GM18951 (cell line): ENCODE measurements around the gene RGMA.

ENCODE experiments used
- POLR2A ChIP-seq: IDR thresholded peaks from 4 replicates; pipeline ENCODE4 v1.6.1; 2011; ENCODE audit warnings: mild to moderate bottlenecking; ENCODE audit not compliant: insufficient read length, insufficient read depth; ENCODE audit errors: extremely low read depth
- in situ Hi-C: fragments of 300-500 bp; cut with MboI; formaldehyde crosslinking; loops from one replicate; pipeline ENCODE4 v1.12.0; 2022; ENCODE audit warnings: low sequenced_read_pairs, mixed read lengths, inconsistent platforms; ENCODE audit not compliant: unreplicated experiment

Gene RGMA

DNA sequence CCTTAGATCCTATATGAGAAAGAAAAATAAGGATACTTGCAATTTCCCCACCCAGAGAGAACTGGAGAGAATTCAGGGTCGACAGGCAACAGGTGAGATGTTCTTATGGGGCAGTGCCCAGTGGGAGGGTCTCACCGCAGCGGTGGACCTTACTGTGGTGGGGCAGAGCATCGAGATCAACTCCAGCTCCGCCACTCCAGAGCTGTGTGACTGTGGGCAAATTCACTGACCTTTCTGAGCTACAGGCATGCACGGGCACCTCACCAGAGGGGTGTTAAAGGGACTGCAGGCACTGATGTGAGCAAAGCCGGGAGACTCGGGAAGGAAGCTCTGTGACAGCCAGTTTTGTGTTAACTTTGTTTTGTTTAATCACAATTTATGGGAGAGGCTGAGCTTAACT, 30.9 kb downstream of the RGMA start:
- TF ChIP-seq POLR2A = no peak
- in situ Hi-C loops = no loop called here

DNA sequence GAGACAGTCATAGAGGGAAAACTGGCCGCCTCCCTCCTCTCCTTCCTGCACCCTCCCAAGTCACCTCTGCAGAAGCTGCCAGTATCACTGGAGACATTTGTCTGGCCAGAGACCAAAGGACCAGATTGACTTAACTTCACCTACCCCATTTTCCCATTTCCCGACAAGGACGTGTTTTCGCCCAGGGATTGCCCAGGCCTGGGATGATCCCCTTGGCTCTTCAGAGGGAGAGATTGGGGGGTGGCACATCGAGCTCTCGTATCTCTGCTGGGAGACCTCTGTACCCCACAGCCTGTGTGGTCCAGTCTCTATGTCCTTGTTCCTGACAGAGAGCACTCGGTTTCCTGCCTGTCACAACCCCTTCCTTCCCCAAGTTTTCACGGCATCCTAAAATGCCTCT, 31.4 kb downstream of the RGMA start:
- TF ChIP-seq POLR2A = no peak
- in situ Hi-C loops = no loop called here

DNA sequence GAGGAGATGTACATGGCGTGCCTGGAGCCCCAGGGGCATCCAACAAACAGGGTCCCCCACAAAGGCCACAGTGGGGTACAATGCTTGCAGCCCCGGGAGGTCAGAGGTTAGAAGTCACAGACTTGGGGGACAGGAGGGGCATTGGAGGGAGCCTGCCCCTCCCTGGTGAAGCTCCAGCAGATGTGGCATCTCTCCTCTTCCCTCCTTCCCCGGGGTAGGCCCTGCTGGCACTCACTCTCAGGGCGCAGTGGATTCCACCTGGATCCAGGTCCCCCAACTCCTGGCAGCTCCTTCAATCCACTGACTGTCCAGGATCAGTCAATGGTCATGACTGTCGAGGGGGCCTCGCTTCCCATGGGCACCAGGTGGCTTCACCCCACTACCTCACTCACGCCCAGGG, 32.2 kb downstream of the RGMA start:
- no peak for TF ChIP-seq POLR2A

DNA sequence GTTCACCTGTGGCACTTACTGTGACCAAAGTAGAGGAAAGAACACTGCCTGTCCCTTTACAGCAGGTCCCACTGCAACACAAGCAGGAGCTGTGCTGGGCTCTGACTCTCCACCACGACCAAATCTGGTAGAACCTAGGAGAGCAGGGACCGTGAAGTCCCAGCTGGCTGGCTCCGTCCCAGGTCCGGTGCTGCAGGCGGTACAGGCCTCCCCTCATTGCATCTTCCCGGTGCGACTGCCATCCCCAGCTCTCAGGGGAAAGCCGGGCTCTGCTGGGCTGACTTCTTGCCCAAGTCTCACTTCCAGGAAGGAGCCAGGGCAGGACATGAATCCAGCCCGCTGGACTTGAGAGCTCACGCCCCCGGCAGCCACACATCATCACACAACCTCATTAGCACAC, 33.8 kb downstream of the RGMA start:
- in situ Hi-C loops = no loop called here
- no peak for TF ChIP-seq POLR2A

More for the DNA sequence above, 32.2 kb downstream of the RGMA start:
- in situ Hi-C loops = no loop called here

DNA sequence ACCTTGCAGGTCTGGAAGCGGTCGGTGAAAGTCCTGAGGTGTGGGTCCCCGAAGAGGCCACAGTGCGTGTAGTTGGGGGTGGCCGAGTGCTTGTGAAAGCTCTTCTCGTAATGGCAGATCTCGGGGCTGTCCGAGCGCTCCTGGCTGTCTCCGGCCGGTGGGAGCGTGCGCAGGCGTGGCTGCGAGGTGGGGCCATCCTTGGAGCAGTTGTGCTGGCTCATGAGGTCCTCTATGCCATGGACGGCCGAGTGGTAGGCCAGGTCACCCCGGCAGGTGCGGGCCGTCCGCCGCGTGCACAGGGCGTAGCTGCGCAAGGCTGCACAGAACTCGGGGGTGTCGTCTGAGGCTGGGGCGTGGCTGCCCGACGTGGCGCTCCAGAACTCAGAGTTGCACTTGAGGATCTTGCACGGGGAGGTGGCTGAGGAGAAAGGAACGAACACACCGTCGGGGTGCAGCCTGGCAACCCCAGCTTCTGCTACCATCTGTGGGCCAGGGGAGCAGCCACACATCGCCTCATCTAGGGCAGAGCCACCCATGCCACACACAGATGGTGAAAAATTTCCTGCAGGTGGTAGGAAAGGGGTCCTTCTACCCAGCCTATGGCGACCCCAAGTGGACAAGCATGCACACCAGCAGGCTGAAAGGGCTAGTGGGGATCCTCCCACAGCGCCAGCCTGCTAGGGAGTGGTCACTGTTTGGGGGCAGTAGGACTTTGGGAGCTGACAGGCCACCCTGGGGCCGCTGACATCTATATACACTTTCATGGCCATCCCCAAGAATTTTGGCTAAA, 36.7 kb downstream of the RGMA start:
- no peak for TF ChIP-seq POLR2A
- in situ Hi-C loops = no loop called here

DNA sequence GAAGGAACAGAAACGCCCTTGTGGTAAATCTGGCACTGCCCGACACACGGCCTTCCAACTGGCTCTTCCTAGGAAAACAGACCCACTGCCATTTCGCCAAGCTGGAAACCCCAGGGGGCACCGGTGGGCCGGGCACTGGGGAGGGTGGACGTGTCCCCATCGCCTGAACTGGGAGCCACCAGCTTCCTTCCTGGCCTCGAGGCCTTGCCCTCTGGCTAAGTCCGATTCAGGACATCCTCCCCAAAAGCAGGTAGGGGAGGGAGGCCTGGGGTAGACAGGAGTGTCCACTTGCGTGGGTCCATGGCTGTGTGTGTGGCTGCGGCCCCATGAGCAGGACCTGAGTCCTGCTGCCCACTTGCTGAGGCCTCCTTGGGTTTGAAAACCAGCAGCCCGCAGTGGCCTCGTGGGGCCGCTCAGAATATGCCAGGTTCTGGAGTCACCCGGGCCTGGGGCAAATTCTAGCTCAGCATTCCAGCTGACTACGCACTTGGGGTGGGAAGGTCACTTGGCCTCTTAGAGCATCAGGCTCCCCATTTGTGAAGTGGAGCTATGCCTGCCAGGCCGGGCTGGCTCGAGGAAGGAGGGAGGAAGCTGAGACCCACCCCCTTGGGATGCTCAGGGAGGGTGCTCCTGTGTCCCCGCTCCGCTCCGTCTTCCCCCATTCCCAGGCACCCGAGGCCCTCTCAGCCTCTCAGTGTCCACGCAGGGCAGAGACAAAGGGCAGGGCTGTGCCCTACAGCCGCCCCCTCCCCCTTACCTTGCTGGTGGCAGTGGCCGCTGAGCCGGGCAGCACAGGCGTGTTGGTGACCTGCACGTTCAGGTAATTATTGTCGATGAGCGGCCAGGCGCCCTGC, 37.5 kb downstream of the RGMA start:
- in situ Hi-C loops = no loop called here
- TF ChIP-seq POLR2A = no peak

DNA sequence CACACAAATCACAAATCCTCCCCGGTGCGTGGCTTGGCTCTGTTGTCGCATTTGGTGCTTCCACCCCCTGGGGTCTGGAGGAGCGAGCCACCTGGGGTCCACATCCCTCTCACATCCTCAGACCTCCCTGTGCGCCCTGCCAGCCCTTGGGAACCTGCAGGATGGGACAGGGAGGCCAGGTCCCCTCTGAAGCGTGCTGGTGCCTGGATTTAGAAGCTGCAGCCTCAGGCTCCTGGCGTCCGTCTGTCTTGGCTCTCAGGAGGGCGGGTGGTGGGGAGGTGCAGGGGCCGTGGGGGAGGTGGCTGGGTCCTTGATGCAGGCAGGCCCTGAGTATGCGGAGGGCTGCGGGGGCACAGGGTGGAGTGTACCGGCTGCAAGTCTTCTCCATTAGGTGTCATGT, 38.4 kb downstream of the RGMA start:
- in situ Hi-C loops = no loop called here
- TF ChIP-seq POLR2A = no peak

DNA sequence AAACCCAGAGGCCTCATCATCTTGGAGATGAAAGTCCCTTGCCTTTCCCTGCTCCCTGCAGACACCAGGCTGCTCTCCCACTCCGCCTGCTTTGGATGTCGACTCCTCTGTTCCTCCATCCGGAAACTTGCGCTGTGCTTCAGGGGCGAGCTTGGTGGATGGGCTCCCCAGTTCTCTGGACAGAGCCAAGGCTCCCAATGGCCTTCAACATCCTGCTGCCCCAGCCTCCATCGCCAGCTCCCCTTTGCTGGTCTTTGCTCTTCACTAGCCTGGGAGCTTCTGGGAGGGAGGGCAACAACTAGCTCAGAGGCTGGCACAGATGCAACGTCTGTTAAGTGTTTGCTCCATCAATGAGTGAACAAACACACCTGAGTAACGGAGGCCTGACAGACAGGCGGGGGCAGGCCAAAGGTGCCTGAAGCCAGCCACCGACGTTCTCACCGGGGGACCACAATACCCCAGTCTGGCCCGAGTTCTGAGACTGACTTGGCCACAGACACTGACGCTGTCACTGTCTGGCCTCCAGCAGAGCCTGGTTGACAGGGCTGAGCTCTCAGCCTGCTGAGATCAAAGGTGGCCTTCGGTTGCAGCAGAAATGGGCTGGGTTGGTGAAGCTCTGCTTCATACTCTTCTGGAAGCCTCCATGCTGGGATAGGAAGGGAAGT, 39.0 kb downstream of the RGMA start:
- no peak for TF ChIP-seq POLR2A
- in situ Hi-C loops = no loop called here

DNA sequence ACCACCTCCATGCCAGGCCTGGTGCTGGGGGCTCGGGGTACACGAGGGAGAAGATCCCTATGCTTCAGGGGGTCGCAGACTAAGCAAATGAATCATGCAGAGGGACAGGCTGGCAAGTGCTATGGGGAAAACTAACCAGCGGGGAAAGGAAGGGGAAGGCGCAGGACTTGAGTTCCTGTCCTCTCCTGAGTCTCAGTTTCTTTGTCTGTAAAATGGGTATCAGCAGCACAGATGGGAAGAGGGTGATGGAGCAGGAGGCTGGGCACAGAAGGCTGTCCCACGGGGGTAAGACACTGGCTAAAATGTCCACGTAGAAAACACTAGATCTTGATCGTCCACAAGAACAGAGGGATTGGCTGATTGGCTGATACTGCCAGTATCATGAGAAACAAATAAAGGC, 39.8 kb downstream of the RGMA start:
- in situ Hi-C loops = no loop called here

DNA sequence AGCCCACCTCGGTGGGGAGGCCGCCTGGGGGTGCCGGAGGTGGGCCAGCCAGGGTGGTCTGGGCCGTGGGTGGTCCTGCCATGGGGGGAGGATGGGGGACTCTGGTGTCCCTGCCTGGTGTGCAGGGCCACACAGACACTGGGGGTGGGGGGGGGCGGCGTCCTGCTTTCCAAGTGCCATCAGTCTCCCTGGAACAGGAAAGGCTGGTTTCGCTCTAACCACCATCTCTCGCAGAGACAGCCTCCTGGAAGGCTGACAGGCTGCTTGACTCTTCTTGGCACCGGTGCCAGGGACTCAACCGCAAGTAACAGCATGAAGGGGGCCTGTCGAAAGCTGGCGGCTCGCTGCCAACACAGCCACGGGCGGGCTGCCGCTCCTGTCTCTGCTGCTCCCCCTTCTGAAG, 40.3 kb downstream of the RGMA start:
- TF ChIP-seq POLR2A = no peak
- in situ Hi-C loops = no loop called here

More for the DNA sequence above, 39.8 kb downstream of the RGMA start:
- no peak for TF ChIP-seq POLR2A

DNA sequence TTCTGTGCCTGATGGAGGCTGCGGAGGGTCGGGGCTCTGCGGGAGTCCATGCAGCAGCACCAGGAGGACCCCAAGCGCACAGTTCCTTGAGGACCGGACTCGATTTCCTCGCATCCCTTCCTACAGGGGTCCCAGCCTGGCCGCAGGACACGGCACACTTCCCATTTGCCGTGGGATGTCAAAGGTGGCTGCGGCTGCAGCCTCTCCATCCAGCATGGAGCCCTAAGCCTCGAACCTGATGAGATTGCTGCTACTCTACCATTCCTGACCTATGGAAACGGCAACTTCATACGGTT, 40.6 kb downstream of the RGMA start:
- no peak for TF ChIP-seq POLR2A
- in situ Hi-C loops = no loop called here

DNA sequence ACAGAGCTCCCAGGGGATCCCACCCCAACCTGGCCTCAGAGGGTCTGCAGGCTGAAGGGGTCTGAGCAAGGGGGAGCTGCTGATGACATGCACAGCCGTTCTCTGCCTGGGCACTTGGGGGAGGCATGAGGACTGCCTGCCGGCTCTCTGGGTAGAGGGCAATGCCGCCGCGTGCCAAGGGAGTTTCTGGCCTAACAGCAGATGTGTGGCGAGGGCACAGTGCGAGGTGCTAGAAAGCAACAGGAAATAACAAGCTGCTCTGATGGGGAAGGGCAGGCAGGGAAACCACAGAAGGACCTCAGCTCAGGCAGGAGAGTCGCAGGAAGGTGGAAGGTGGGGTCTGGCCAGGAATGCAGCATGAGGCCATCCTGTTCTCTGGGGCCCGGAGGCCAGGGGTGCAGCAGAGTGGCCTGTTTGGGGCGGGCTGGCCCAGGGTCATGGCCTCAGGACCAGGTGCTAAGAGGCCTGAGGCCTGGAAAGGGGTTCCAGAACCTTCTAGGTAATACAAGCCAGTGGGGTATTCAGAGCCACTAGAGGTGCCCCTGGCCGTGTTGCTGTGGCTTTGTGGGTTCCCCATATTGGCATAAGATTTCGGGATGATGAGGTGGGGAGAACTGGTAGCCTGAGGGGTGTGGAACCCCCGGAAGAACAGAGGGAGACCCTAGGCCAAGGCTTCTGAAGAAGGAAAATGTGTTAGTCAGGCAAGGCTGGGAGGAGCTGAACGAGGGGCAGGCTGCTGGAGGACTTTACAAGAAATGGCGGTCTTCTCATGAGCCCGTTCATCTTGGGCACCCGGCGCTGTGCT, 41.2 kb downstream of the RGMA start:
- in situ Hi-C loops = no loop called here
- TF ChIP-seq POLR2A = no peak

DNA sequence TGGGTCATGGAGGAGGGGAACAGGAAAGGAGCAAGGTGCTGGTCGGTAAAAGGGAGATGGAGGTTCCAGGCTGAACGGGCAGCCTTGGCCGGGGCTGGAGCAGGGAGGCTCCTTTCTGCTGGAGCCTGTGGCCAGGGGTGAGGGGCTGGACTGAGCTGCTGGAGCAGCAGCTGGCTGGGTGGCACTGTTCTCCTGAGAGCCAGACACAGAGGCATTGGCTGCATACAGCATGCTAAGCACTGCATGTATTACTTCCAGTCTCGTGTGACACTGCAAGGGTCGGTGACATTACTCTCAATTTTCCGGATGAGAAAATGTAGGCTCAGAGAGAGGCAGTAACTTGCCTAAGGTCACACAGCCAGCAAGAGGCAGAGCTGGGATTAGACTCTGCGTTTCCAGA, 42.3 kb downstream of the RGMA start:
- in situ Hi-C loops = no loop called here
- TF ChIP-seq POLR2A = no peak
